Testis (tissue), 2 donors: Measurements from ENCODE around the gene SYNE2.

Experiments
- CTCF ChIP-seq, 3 experiments: fragments of 450-650 bp in 2 of 3; fragments of 200-600 bp in 1 of 3; sonication (generic) in 1 of 3; IDR thresholded peaks; one replicate each; pipeline ENCODE4 v1.5.1; 2016 to 2019; ENCODE audit warnings: antibody characterized with exemption in 3 of 3, mild to moderate bottlenecking in 2 of 3, moderate library complexity in 1 of 3
- POLR2A ChIP-seq: fragments of 450-650 bp; IDR thresholded peaks from one replicate; pipeline ENCODE4 v1.6.1; 2017; ENCODE audit warnings: antibody characterized with exemption, mild to moderate bottlenecking, moderate library complexity

- no peak for TF ChIP-seq CTCF (IDR thresholded peaks at IDR 0.05)
- no peak for TF ChIP-seq POLR2A
Observed at GRCh38 chr14:63962906-63963305, 110.1 kb downstream of the SYNE2 start.
